HAP-1 (cell line): Measurements from ENCODE around the gene FSD2.
A peak's percentile ranks its signal among the peaks of the same experiment; 100 is the strongest.

ENCODE experiments used
- DNase-seq, 2 experiments: peaks; one replicate each; pipeline ENCODE4 v3.0.0-alpha.2; 2016 to 2020; ENCODE audit warnings: low spot score in 2 of 2
- H3K27me3 ChIP-seq: fragments of 250-450 bp; sonication (Bioruptor Pico); 2 replicates; pipeline ENCODE4 v1.5.1; 2020; ENCODE audit warnings: low read depth, mild to moderate bottlenecking, moderate library complexity
- H3K36me3 ChIP-seq: fragments of 250-450 bp; sonication (Bioruptor Pico); replicated peaks from 2 replicates; pipeline ENCODE4 v1.5.1; 2020; ENCODE audit warnings: mild to moderate bottlenecking
- H3K4me1 ChIP-seq: fragments of 250-450 bp; sonication (Bioruptor Pico); 2 replicates; pipeline ENCODE4 v1.5.1; 2020; ENCODE audit warnings: mild to moderate bottlenecking
- H3K4me3 ChIP-seq: fragments of 250-450 bp; sonication (Bioruptor Pico); 2 replicates; pipeline ENCODE4 v1.5.1; 2020; ENCODE audit warnings: mild to moderate bottlenecking, moderate library complexity
- H3K9me3 ChIP-seq: fragments of 250-450 bp; sonication (Bioruptor Pico); 2 replicates; pipeline ENCODE4 v1.5.1; 2020; ENCODE audit warnings: mild to moderate bottlenecking, moderate library complexity
- in situ Hi-C: fragments of 300-500 bp; cut with MboI; formaldehyde crosslinking; loops from 3 replicates; pipeline ENCODE4 v1.14.3; 2020; ENCODE audit warnings: low sequenced_read_pairs, inconsistent platforms, mixed read lengths

FSD2 gene, protein sequence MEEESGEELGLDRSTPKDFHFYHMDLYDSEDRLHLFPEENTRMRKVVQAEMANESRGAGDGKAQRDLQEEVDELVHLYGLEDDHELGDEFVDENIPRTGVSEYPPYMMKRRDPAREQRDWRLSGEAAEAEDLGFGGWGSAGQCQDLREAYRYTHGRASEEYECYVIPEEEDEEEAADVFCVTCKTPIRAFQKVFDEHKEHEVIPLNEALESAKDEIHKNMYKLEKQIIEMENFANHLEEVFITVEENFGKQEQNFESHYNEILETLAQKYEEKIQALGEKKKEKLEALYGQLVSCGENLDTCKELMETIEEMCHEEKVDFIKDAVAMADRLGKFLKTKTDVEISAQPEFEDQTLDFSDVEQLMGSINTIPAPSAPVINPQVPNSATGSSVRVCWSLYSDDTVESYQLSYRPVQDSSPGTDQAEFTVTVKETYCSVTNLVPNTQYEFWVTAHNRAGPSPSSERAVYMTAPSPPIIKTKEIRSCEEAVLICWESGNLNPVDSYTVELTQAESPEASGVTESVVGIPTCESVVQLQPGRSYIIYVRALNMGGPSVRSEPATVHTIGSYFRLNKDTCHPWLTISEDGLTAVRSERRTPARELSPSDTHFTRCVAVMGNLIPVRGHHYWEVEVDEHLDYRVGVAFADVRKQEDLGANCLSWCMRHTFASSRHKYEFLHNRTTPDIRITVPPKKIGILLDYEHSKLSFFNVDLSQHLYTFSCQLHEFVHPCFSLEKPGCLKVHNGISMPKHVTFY

DNA sequence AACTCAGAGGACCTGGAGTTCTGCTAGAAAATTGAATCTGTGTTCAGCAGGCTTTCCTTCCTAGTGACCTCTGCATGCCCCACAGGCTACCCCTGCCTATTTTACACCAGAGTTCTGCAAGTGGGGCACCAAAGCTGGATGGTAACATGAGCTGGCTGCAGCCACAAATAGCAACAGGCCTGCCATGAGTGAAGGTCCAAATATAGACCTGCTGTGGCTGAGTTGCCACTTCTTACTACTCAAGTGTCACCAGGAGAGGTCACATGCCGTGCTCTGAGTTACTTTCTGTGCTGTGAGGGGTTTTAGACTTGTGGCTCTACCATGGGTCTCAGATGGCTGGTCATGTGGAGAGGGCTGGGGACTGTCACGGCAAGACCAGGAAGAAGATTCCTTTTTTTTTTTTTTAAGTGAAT, at the start of gene FSD2:
Gene FSD2 (minus strand): TSS at position 76 of the 413 bp plus-strand sequence. CDS start 18,679 bp downstream, outside the sequence.
- H3K4me3 ChIP-seq, result no peak within 1 kb of the TSS
- in situ Hi-C loops, result no loop called here

DNA sequence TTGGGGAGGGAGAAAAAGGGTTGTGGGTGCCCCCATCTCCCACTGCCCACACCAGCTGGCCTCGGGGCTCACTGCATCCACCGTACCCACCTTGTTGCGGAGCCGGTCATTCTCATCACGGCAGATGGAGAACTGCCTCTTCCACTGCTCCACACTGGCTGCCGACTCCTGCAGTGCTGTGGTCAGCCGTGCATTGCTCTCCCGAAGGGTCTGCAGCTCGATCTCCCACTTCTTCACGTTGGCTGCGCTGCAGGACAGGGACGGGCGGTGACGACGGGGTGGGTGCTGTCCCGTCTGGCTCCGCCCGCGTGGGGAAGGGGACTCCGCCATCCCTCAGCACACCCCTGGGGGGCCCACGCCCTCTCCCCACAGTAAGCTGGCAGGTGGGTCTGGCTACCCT, 48.7 kb upstream of the FSD2 start:
- Histone ChIP-seq H3K4me3 (no peak overlapping the region), H3K36me3 (peaks cover 10% of the 10 kb centered on the region), H3K4me1 (no peaks in the 10 kb centered on the region; the same call in 1 of the 2 replicates), H3K9me3 (no peaks in the 10 kb centered on the region), H3K27me3 (no peaks in the 10 kb centered on the region)
- in situ Hi-C loops, result no loop called here
- DNase-seq, result peak in 1 of 2 experiments; percentile 10

More for the DNA sequence above, at the start of gene FSD2:
- no peaks in the 10 kb centered on the region for H3K9me3 ChIP-seq
- no peaks in the 10 kb centered on the region for H3K36me3 ChIP-seq
- H3K27me3 ChIP-seq, result peaks cover 14% of the 10 kb centered on the region; the same call in 1 of the 2 replicates
- DNase-seq, result no peak
- peaks cover 8% of the 10 kb centered on the region for H3K4me1 ChIP-seq

DNA sequence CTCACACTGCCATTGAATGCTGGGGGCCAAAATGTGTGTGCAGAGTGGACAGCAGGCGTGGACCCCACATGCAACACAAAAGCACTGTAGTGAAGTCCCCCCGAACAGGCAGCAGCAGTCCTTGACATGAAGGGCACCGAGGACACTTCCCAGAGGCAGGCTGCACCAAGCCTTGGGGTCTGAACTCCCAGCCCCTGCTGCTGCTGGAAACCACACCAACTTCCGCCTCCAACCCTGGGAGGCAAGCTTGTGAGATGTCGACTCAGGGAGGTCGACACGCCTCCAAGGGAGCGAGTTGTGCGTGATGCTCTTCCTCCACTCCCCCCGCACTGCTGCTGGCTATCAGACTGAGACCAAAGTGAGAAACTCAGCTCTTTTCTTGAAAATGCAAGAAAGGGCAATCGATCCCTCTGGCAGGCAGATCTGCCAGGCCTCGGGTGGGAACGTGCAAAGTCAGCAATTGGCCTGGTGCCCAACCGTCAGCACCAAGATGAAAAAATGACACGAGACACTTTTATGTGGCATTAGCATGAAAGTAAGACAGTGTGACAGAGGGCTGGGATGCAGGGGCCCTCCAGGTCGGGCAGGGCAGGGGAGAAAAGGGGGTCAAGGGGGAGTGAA, 47.2 kb upstream of the FSD2 start:
- peak in 1 of 2 experiments; percentile 22 for DNase-seq
- Histone ChIP-seq H3K9me3 (no peaks in the 10 kb centered on the region), H3K36me3 (peaks cover 13% of the 10 kb centered on the region), H3K4me3 (no peak overlapping the region), H3K4me1 (no peaks in the 10 kb centered on the region; the same call in 1 of the 2 replicates), H3K27me3 (no peaks in the 10 kb centered on the region)
- in situ Hi-C loops, result no loop called here

DNA sequence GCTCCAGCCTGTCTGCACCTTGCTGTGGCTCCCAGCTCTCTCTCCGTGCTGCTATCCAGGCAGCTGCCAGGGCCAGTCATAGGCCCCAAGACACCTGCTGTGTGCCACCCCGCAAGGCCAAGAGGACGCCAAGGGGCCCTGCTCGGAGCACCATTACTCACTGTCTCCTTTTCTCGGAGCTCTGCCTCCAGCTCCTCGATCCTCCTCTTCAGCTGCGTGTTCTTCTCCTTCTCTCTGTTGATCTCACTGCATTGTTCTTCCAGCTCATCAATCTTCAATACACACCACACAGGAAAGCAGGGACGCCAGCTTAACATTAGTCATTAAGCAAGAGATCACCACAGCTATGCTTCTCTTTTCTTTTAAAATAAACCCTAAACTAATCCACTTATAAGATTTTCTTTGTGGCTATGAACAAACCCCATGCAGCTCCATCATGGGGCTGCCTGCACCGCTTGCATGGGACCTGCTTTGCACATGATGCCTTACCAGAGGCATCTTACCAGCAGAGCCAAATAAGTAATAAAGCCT, 46.2 kb upstream of the FSD2 start:
- peak in 1 of 2 experiments; percentile 8 for DNase-seq
- Histone ChIP-seq H3K36me3 (peaks cover 13% of the 10 kb centered on the region), H3K9me3 (no peaks in the 10 kb centered on the region), H3K4me3 (no peak overlapping the region), H3K27me3 (no peaks in the 10 kb centered on the region), H3K4me1 (no peaks in the 10 kb centered on the region; the same call in 1 of the 2 replicates)
- in situ Hi-C loops, result no loop called here

DNA sequence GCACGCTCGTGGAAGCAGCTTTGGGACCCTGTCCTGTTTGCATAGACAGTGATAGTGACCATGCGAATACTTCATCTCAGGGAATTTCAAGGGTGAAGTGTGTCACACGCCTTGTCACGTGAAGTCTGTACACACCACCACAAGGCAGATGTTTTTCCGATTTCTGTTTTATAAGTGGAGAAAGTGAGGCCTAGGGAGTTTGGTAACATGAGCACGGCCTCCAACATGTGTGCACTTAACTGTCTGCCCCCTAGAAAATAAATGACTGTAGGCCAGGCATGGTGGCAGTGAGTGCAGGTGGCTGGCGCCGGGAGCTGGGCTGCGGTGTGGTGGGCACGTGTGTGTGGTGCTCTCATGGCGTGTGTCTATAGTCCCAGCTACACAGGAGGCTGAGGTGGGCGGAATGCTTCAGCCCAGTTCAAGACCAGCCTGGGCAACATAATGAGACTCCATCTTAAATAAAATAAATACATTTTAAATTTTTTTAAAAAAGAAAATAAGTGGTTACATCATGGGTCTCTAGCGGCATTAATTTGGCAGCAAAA, 45.5 kb upstream of the FSD2 start:
- Histone ChIP-seq H3K27me3 (no peaks in the 10 kb centered on the region), H3K36me3 (peaks cover 13% of the 10 kb centered on the region), H3K4me1 (no peaks in the 10 kb centered on the region; the same call in 1 of the 2 replicates), H3K4me3 (no peak overlapping the region), H3K9me3 (no peaks in the 10 kb centered on the region)
- peak in 1 of 2 experiments; percentile 7 for DNase-seq
- in situ Hi-C loops, result no loop called here

DNA sequence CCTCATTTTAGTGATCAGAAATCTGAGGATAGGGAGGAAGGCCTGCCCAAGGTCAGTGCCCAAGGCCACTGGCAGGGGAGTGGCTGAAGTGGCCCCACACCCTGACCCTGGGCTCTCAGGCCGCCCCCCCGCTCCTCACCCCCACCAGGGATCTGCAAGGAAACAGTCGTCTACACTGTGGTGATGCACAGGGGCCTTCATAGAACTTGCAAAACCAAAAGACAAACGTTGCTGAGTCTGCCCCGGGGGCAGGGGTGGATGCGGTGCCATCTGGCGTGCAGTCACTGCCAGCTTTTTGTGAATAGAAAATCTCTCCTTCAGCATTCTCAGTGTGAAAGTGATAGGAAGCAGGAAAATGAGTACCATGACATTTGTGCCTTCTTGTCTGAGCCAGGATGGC, 44.9 kb upstream of the FSD2 start:
- Histone ChIP-seq H3K36me3 (peaks cover 13% of the 10 kb centered on the region), H3K4me3 (no peak overlapping the region), H3K9me3 (no peaks in the 10 kb centered on the region), H3K4me1 (no peaks in the 10 kb centered on the region), H3K27me3 (no peaks in the 10 kb centered on the region)
- in situ Hi-C loops, result no loop called here
- DNase-seq, result peak in 1 of 2 experiments; percentile 7

DNA sequence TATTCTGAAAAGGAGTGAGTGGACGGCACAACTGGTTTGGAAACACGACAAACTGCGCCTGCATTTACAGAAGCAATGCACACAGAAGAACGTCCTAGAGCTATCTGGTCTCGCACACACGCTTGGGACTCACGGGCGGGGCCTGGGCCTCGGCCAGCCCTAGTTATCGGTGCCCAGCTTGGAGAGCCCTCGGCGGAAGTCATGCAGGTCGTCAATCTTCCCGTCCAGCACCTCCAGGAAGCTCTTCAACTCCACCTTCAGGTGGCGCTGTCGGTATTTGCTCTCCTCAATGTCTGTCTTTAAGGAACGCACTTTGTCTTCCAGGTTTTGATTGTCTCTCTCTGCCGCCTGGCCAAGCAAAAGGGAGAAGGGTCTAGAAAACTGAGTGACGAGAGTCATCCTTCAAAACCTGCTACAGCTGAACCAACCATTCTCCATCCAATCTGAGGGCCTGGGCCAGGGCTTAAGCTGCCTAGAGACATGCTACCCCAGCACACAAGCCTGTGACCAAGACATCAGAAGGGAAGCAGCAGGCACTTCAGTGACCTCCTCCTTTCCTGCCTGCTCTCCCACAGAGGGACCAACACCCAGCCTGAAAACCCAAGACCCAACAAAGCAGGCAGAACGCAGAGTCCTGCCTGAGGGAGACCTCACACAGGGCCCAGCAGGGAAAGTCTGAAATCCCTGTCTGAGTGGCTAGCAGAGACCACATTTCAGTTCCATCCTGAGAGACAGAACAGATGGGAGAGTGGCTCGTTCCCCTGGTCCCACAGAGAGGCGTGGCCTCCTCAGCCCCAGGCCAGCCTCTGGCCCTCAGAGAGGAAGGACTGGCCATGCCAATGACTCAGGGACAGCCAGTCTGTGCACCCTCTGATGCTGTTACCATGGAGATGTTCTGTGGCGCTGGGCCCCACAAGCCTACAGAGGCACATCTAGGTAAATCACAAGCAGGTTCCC, 44.0 kb upstream of the FSD2 start:
- in situ Hi-C loops, result no loop called here
- Histone ChIP-seq H3K4me1 (no peaks in the 10 kb centered on the region), H3K4me3 (no peak overlapping the region), H3K36me3 (peaks cover 13% of the 10 kb centered on the region), H3K9me3 (no peaks in the 10 kb centered on the region), H3K27me3 (no peaks in the 10 kb centered on the region)
- peak; percentile 93 to 96 for DNase-seq

DNA sequence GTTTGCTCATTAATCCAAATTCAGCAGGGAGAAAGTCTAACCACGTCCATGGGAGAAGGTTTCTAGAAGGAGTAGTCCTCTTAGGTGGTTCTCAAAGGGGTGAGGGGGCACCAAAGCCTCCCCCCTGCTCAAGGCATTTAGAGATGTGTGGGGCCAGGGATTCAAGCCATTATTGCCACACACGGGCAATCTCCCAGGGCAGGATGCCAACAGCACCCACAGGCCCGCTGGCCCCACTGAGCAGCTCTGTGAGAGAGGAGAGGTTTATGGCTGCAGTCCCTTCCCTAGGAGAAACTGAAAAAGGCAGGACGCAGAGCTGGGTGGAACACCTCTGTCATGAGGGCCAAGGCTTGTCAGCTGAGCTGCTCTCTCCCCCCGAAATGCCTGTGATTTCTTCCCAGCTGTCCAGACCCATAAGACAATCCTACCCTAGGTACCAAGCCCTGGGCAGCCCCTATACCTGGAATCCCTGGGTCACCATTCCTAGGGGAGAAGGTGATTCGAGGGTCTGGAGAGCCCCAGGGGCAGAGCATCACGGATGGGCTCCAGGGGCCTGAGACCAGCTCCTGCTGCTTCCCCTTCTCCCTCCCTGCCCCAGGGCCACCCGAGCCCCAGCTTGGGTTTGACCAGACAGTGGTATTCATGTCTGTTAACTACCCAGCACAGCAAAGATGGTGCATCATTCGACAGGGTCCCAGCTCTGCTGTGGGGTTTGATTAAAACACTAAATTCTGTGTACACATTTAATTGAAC, 42.5 kb upstream of the FSD2 start:
- Histone ChIP-seq H3K36me3 (peaks cover 13% of the 10 kb centered on the region), H3K4me1 (no peaks in the 10 kb centered on the region), H3K27me3 (no peaks in the 10 kb centered on the region), H3K4me3 (no peak overlapping the region), H3K9me3 (no peaks in the 10 kb centered on the region)
- DNase-seq, result peak in 1 of 2 experiments; percentile 11
- in situ Hi-C loops, result no loop called here

DNA sequence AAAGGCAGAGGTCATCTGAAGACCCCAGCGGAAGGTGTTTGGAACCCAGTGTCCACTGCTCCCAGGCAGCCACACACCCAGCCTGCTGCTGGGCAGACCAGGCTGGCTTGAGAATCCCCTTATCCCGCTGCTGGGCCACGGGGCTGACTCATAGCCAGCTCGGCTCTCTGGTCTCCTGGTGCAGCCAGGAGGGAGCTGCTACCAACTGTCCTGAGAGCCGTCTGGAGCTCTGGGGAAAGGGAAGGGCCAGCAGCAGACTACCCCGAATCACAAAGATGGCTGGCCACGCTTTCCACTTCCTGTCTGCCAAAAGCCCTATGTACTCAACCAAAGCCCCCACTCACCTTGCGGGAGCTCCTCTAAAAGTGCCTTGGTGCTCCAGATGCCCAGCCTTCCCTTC, 41.8 kb upstream of the FSD2 start:
- in situ Hi-C loops, result no loop called here
- DNase-seq, result peak in 1 of 2 experiments; percentile 9
- Histone ChIP-seq H3K4me3 (no peak overlapping the region), H3K9me3 (no peaks in the 10 kb centered on the region), H3K36me3 (peaks cover 12% of the 10 kb centered on the region), H3K27me3 (no peaks in the 10 kb centered on the region), H3K4me1 (no peaks in the 10 kb centered on the region)

DNA sequence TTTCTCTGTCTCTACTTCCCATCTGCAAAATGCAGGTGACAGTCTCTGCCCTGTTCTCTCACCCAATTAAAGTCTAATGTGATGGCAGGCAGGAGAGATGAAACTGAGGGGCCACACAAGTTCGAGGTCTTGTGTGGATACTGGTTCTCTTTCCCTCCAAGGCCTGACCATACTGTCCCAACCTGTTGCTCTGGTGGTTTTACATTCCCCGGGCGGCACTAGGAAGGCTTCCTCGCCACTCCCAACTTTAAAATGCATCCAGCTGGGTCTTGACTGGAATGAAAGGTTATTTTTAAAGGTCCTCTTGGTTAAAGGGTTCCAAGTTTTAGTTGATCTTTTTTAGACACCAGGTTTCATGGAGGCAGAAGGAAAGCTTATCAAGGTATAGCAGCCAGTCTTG, 40.8 kb upstream of the FSD2 start:
- in situ Hi-C loops, result no loop called here
- DNase-seq, result no peak
- H3K36me3 ChIP-seq, result peaks cover 10% of the 10 kb centered on the region
- no peaks in the 10 kb centered on the region for H3K4me1 ChIP-seq
- no peak overlapping the region for H3K4me3 ChIP-seq
- no peaks in the 10 kb centered on the region for H3K9me3 ChIP-seq
- H3K27me3 ChIP-seq, result no peaks in the 10 kb centered on the region

DNA sequence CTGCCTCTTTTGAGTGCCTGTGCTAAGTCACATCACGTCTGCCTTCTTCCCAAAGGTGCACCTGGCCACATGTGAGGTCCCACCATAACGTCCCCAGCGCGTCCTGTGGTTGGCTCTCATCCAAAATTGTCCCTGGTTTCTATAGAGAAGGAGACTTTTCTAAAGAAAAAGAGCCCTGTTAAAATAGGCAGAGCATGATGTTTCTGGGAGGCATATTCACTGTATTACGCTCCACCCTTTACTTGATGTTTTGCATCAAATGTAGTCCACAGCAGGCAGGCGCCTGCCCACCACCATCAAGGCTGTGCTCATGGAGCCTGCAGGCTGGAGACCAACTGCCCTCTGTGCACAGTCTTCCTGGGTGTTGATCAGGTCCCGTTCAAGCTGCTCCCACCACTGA, 39.8 kb upstream of the FSD2 start:
- Histone ChIP-seq H3K4me3 (no peak overlapping the region), H3K9me3 (no peaks in the 10 kb centered on the region), H3K36me3 (peaks cover 3% of the 10 kb centered on the region; the same call in 1 of the 2 replicates), H3K4me1 (no peaks in the 10 kb centered on the region), H3K27me3 (no peaks in the 10 kb centered on the region)
- in situ Hi-C loops, result no loop called here
- peak in 1 of 2 experiments; percentile 7 for DNase-seq

DNA sequence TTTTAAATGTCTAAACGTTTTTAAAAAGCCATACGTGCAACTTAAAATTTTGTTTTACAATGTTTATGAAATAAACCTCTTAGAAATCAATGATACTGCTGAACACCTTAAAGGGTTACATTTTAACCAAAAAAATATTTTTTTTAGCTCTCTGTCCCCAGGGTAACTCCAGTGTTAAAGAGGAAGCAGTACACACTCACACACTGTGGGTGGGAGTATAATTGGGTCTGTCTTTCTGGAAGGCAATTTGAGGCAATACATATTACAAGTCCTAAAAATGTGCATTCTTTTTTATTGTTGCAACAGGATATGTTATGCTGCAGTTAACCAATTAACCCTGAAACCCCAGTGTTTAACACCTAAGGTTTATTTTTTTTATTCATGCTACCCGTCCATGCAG, 37.7 kb upstream of the FSD2 start:
- Histone ChIP-seq H3K27me3 (no peaks in the 10 kb centered on the region), H3K36me3 (no peaks in the 10 kb centered on the region), H3K4me3 (no peak overlapping the region), H3K4me1 (no peaks in the 10 kb centered on the region), H3K9me3 (no peaks in the 10 kb centered on the region)
- in situ Hi-C loops, result no loop called here
- DNase-seq, result no peak
